ENCODE results near the gene VEPH1. TPM values are rescaled to one million over a fixed set of nuclear protein-coding genes. Genes with fewer than 3 reads are reported as not detected.

VEPH1 gene
- total and polyA plus RNA-seq, 2 experiments from 2014 or later = 36.8 to 44.0 TPM

DNA sequence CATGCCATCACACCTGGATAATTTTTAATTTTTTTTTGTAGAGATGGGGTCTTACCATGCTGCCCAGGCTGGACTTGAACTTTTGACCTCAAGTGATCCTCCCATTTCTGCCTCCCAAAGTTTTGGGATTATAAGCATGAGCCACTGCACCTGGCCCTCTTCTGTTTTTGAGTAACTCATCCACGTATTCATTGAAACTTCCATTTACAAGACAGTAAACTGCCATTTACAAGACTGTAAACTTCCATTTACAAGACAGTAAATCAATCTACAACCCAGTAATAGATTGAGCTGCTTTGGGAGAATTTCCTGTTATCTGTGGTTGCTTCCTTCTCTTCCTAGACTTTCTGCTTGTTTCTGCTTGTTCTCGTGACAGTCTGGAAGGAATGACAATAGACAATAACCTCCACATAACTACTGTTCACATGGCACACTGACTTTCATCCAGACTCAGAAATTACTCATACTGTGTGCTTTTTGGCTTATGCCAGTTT is 228.5 kb downstream of the VEPH1 start:
- Histone ChIP-seq H2AFZ (no peak overlapping the region), H3K4me2 (ENCODE audit: unreplicated experiment) (no peak overlapping the region), H3F3A (ENCODE audit: insufficient read depth) (peaks cover 4% of the 10 kb centered on the region; the same call in 1 of the 2 replicates), H3K4me3 (no peak overlapping the region), H3K9me2 (ENCODE audit: insufficient read depth) (no peaks in the 10 kb centered on the region), H3K79me2 (ENCODE audit: insufficient read depth) (no peaks in the 10 kb centered on the region), H3K27ac (no peak overlapping the region), H3K4me1 (ENCODE audit: insufficient read depth) (peaks cover 6% of the 10 kb centered on the region; the same call in 1 of the 2 replicates), H4K20me1 (ENCODE audit: insufficient read depth) (no peaks in the 10 kb centered on the region), H3K27me3 (replicated peaks; ENCODE audit: insufficient read depth) (no peaks in the 10 kb centered on the region), H3K9ac (no peak overlapping the region), H3K36me3 (ENCODE audit: low read depth) (no peaks in the 10 kb centered on the region), H3K9me3 (ENCODE audit: low read depth) (no peaks in the 10 kb centered on the region)
- in situ Hi-C loops (cut with MboI) = no loop called here
- peak; percentile 44 for DNase-seq
- WGBS, 2 experiments (ENCODE audit: low coverage in 1 of 2, low lambda C conversion rate in 2 of 2, missing lambda C conversion rate in 2 of 2) = 52 to 65% methylated on average over 2 of the region's 2 CpGs
- TF ChIP-seq EZH2 (IDR thresholded peaks at IDR 0.05; ENCODE audit: insufficient read depth, poor library complexity, severe bottlenecking) = no peak
- TF ChIP-seq EZH2phosphoT487 (IDR thresholded peaks at IDR 0.05; ENCODE audit: insufficient read depth, low read depth) = no peak

DNA sequence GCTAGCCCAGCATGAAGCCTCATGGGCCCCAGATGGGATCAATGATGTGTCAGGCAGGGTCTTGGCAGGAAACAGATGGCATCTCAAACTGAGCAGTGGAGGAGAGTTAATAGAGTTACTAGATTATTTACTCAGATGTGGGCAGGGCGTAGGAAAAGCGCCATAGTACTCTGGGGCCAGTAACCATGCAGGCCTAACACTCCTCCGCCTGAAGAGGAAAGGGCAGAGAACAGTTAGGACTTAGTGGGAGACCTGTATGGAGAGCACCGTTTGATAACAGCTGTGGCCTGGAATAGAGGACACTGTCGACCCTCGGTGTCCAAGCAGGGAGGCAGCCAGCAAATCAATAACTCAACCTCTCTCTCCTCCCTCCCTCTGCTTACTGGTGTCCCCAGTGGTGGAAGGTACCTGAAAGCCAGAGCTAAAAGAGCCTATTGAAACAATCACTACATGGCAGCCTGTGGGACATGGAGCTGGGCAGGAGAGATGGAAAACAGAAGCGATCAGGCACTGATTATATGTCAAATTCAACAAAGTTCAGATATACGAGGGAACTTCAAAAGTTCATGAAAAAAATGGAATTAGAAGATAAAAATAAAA is 231.8 kb downstream of the VEPH1 start:
- TF ChIP-seq EZH2 (IDR thresholded peaks at IDR 0.05; ENCODE audit: insufficient read depth, poor library complexity, severe bottlenecking) = no peak
- no peak for TF ChIP-seq EZH2phosphoT487 (IDR thresholded peaks at IDR 0.05; ENCODE audit: insufficient read depth, low read depth)
- H3F3A ChIP-seq (ENCODE audit: insufficient read depth) = peaks cover 4% of the 10 kb centered on the region; the same call in 1 of the 2 replicates
- H2AFZ ChIP-seq = no peak overlapping the region
- H3K4me2 ChIP-seq (ENCODE audit: unreplicated experiment) = no peak overlapping the region
- no peaks in the 10 kb centered on the region for H3K27me3 ChIP-seq (replicated peaks; ENCODE audit: insufficient read depth)
- H3K9me2 ChIP-seq (ENCODE audit: insufficient read depth) = no peaks in the 10 kb centered on the region
- H3K9me3 ChIP-seq (ENCODE audit: low read depth) = no peaks in the 10 kb centered on the region
- no peaks in the 10 kb centered on the region for H3K36me3 ChIP-seq (ENCODE audit: low read depth)
- no peak overlapping the region for H3K9ac ChIP-seq
- H3K4me1 ChIP-seq (ENCODE audit: insufficient read depth) = peaks cover 6% of the 10 kb centered on the region; the same call in 1 of the 2 replicates
- no peak overlapping the region for H3K4me3 ChIP-seq
- no peak overlapping the region for H3K27ac ChIP-seq
- H3K79me2 ChIP-seq (ENCODE audit: insufficient read depth) = no peaks in the 10 kb centered on the region
- no peak for DNase-seq
- in situ Hi-C loops (cut with MboI) = no loop called here
- WGBS, 2 experiments (ENCODE audit: low coverage in 1 of 2, low lambda C conversion rate in 2 of 2, missing lambda C conversion rate in 2 of 2) = 87 to 94% methylated on average over 8 of the region's 8 CpGs
- no peaks in the 10 kb centered on the region for H4K20me1 ChIP-seq (ENCODE audit: insufficient read depth)

DNA sequence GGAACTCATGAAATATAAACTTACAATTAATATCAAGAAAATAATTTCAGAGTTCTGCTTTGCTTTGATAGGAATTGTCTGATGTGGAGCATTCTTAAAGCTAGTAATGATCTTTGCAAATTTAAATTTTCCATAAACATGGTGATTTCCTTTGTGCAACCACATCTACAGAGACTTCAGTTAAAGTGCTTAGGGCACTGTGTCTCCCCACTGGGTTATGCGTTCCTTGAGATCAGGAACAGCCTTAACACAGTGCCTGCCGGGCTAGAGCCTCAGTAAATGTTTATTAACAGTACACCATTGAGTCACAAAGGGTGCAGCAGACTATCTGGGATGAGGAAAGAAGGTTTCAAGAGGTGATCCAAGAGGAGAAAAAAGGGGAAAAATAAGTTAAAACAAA is 235.2 kb downstream of the VEPH1 start:
- H3K4me3 ChIP-seq = no peak overlapping the region
- no peaks in the 10 kb centered on the region for H3K79me2 ChIP-seq (ENCODE audit: insufficient read depth)
- H3K9me3 ChIP-seq (ENCODE audit: low read depth) = no peaks in the 10 kb centered on the region
- no peak overlapping the region for H3K27ac ChIP-seq
- no peak overlapping the region for H3K9ac ChIP-seq
- H3K4me1 ChIP-seq (ENCODE audit: insufficient read depth) = no peaks in the 10 kb centered on the region
- H2AFZ ChIP-seq = no peak overlapping the region
- H4K20me1 ChIP-seq (ENCODE audit: insufficient read depth) = no peaks in the 10 kb centered on the region
- no peaks in the 10 kb centered on the region for H3F3A ChIP-seq (ENCODE audit: insufficient read depth)
- no peak for DNase-seq
- no peak overlapping the region for H3K4me2 ChIP-seq (ENCODE audit: unreplicated experiment)
- H3K36me3 ChIP-seq (ENCODE audit: low read depth) = no peaks in the 10 kb centered on the region; the same call in 1 of the 2 replicates
- in situ Hi-C loops (cut with MboI) = no loop called here
- WGBS, 2 experiments (ENCODE audit: low coverage in 1 of 2, low lambda C conversion rate in 2 of 2, missing lambda C conversion rate in 2 of 2) = 81% methylated on average over 2 of the region's 2 CpGs
- H3K9me2 ChIP-seq (ENCODE audit: insufficient read depth) = no peaks in the 10 kb centered on the region
- no peaks in the 10 kb centered on the region for H3K27me3 ChIP-seq (replicated peaks; ENCODE audit: insufficient read depth)
- TF ChIP-seq EZH2 (IDR thresholded peaks at IDR 0.05; ENCODE audit: insufficient read depth, poor library complexity, severe bottlenecking) (no peak), EZH2phosphoT487 (IDR thresholded peaks at IDR 0.05; ENCODE audit: insufficient read depth, low read depth) (no peak)

DNA sequence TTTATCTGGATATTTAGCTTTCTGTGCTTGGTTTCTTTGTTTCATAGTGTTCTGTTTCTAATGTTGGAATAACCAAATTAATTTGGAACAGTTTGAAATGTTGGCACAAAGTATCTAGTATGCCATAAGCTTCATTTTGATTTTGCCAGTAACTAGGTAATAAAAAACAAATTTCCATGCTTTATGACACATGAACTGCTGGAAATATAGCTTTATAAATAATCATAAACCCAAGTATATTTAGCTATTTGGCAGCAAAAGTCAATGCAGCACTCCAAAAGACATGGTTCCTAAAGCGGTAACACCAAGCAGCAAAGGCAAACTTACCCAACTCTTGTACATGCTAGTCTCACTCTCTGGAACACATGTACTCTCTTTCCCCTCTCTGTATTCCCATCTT is 237.3 kb downstream of the VEPH1 start:
- no peaks in the 10 kb centered on the region for H3K27me3 ChIP-seq (replicated peaks; ENCODE audit: insufficient read depth)
- H3K36me3 ChIP-seq (ENCODE audit: low read depth) = no peaks in the 10 kb centered on the region; the same call in 1 of the 2 replicates
- no peaks in the 10 kb centered on the region for H3K9me2 ChIP-seq (ENCODE audit: insufficient read depth)
- H2AFZ ChIP-seq = no peak overlapping the region
- no peak for DNase-seq
- WGBS, 2 experiments (ENCODE audit: low coverage in 1 of 2, low lambda C conversion rate in 2 of 2, missing lambda C conversion rate in 2 of 2) = 100% methylated on average over 1 of the region's 1 CpG
- no peaks in the 10 kb centered on the region for H3F3A ChIP-seq (ENCODE audit: insufficient read depth)
- no peak overlapping the region for H3K4me2 ChIP-seq (ENCODE audit: unreplicated experiment)
- H3K9ac ChIP-seq = no peak overlapping the region
- in situ Hi-C loops (cut with MboI) = no loop called here
- H3K79me2 ChIP-seq (ENCODE audit: insufficient read depth) = no peaks in the 10 kb centered on the region
- H3K9me3 ChIP-seq (ENCODE audit: low read depth) = no peaks in the 10 kb centered on the region
- no peaks in the 10 kb centered on the region for H4K20me1 ChIP-seq (ENCODE audit: insufficient read depth)
- peaks cover 1% of the 10 kb centered on the region; the same call in 1 of the 2 replicates for H3K4me1 ChIP-seq (ENCODE audit: insufficient read depth)
- no peak overlapping the region for H3K4me3 ChIP-seq
- H3K27ac ChIP-seq = no peak overlapping the region
- TF ChIP-seq EZH2 (IDR thresholded peaks at IDR 0.05; ENCODE audit: insufficient read depth, poor library complexity, severe bottlenecking) (no peak), EZH2phosphoT487 (IDR thresholded peaks at IDR 0.05; ENCODE audit: insufficient read depth, low read depth) (no peak)

All from GM23248 (cell line).